Astrocyte of the cerebellum (primary cell): Measurements from ENCODE around the gene SHROOM3.

Source experiments
- DNase-seq: peaks from one replicate; pipeline ENCODE4 v3.0.0-alpha.2; 2011; ENCODE audit warnings: low read depth
- H3K4me3 ChIP-seq: 2 replicates; pipeline ENCODE4 v1.5.1; 2011; ENCODE audit warnings: mild to moderate bottlenecking, low read depth, low read length, moderate library complexity
- in situ Hi-C: cut with HindIII; loops from 2 replicates; pipeline ENCODE4 v1.10.0; 2017; ENCODE audit warnings: low sequenced_read_pairs
- TF ChIP-seq, protein P1 (sequence below): IDR thresholded peaks from 2 replicates; pipeline ENCODE4 v1.5.1; 2012; ENCODE audit warnings: low read length, low read depth, moderate library complexity, mild to moderate bottlenecking; ENCODE audit errors: missing control alignments

SHROOM3 gene

DNA sequence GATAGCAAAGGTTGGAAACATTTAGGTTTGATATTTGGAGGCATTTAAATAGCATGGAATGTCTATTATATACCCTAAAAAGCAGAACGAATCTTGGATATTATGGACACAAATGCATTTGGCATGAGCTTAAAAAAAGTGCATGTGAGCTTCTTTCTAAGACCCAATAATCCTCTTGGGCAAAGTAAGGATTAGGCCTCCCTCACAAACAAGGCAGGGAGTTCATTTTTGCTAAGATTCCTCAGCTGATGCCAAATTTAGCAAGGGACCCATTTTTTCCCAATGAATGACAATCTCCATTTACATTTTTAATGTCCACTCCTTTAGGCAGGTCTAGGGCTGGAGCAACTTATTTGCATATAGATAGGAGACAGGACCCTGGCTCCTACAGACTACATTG lies 263.1 kb downstream of the SHROOM3 start:
- in situ Hi-C loops = no loop called here
- TF ChIP-seq, protein P1, sequence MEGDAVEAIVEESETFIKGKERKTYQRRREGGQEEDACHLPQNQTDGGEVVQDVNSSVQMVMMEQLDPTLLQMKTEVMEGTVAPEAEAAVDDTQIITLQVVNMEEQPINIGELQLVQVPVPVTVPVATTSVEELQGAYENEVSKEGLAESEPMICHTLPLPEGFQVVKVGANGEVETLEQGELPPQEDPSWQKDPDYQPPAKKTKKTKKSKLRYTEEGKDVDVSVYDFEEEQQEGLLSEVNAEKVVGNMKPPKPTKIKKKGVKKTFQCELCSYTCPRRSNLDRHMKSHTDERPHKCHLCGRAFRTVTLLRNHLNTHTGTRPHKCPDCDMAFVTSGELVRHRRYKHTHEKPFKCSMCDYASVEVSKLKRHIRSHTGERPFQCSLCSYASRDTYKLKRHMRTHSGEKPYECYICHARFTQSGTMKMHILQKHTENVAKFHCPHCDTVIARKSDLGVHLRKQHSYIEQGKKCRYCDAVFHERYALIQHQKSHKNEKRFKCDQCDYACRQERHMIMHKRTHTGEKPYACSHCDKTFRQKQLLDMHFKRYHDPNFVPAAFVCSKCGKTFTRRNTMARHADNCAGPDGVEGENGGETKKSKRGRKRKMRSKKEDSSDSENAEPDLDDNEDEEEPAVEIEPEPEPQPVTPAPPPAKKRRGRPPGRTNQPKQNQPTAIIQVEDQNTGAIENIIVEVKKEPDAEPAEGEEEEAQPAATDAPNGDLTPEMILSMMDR = no peak
- DNase-seq = no peak
- H3K4me3 ChIP-seq = no peak overlapping the region

DNA sequence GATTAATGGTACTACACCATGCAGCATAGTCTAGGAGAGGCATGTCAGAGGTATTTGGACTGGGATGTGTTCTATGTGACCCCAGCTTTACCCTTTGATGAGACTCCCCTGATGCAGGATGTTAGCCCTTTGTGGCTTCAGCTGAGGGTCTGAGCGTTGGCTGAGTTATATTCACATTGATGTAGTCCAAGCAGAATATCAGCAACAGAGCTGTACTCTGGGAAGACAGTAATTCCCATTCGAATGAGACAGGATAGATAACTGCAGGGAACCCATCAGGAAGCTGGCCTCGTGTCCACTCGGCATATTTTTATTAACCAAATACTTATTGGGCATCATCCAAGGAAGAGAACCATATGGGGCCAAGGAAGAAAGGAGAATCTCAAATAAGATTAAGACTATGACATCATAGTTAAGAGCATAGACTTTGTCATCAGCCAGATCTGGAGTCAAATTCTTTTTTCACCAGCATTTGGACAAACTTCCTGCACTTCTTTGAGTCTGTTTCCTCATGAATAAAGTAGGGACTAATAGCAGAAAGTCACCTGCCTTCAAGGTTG lies 264.8 kb downstream of the SHROOM3 start:
- TF ChIP-seq, protein P1 = no peak
- DNase-seq = no peak
- H3K4me3 ChIP-seq = no peak overlapping the region
- in situ Hi-C loops = no loop called here

DNA sequence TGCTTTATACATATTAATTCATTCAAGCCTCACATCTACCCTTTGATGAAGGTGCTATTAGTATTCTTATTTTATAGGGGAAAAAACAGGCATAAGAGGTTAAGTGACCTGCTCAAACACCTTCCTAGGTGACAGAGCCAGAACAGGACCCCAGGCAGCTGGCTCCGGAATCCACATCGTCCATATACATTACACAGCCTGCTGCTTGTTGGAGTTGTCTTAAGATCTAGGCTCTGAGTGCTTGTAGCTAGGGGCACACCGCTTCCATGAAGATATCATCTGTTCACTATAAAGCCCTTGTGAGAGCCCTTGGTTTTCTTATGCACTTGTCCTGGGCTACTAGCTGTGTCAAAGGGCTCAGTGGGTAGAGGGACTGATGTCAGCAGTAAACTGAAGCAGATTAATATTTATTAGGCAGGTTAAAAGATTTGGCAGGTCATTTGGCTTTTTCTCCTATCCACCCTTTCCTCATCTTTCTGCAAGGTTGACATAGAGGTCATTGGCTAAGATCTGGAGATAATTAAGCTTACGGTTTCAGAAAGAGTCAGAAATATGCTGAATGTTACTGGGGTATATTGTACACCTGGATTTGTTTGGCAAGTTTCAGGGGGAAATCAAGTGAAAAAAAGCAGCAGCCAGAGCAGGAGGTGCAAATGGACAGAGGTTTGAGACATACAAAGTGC lies 267.6 kb downstream of the SHROOM3 start:
- no peak overlapping the region for H3K4me3 ChIP-seq
- no peak for DNase-seq
- in situ Hi-C loops = no loop called here
- TF ChIP-seq, protein P1 = no peak

DNA sequence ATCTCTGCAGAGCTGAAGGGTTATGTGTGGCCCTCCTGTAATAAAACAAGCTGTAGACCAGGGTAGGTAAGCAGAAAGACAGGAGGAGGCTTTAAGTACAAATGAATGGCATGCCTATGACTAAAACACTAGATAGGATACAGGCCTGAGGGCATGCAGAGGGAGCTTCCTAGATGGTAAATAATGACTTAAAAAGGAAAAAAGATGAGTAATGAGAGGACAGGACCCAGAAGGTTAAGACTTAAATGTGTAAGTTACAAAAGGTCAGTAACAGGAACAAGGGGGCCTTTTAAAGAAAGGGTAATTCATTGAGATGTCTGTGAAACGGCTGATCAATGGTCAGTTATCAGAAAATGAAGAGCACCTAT lies 268.1 kb downstream of the SHROOM3 start:
- in situ Hi-C loops = no loop called here
- TF ChIP-seq, protein P1 = no peak
- no peak overlapping the region for H3K4me3 ChIP-seq
- DNase-seq = no peak

DNA sequence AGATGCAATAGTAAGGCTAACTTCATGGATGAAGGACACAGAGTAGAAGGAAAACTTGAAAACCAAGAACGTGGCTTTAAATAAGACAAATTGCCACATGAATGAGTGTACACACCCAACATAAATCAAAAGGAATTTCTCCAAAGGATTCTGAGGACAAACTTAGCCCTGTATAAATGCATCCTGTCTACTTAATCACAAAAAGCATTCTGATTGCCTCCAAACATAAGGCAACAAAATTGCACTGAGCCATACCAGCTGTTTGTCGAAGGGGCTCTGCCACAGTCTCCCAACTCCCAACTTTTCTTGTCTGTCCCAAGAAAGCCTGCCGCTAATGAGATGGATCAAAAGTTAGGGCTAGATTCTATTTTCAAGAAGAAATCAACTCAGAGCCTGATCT lies 268.6 kb downstream of the SHROOM3 start:
- no peak for DNase-seq
- H3K4me3 ChIP-seq = no peak overlapping the region
- in situ Hi-C loops = no loop called here
- TF ChIP-seq, protein P1 = no peak

DNA sequence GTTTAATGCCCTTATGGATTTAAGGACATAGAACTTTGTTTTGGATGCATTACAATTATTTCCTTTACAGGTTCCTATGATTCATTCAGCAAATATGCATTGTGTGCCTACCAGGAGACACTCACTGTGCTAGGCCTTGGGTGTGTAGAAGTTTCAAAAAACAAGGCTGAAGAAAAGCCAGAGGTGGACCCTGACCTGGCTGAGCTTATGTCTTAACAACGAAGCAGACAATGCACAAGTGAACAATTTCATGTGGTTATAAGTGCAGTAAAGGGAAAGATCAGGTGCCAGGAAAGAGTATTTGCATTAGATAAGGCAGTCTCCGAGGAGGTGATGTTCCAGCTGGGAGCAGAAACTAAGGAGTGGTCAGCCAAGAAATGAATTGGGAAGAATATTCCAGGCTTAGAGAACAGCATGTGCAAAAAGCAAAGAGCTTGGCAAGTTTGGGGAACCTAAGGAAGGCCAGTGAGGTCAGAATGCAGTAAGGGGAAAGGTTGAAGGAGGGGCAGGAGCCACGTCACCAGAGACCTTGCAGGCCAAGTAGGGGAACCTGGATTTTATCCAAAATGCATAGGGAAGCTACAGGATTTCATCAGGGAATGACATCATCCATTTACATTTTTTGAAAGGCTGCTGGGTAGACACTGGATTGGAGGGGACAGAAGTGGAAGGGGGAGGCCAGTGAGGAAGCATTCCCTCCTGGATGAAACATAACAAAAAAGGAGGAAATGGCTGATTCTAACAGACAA lies 269.3 kb downstream of the SHROOM3 start:
- TF ChIP-seq, protein P1 = no peak
- in situ Hi-C loops = no loop called here
- H3K4me3 ChIP-seq = no peak overlapping the region
- no peak for DNase-seq
